B cell (primary cell): ENCODE results near the gene PYY. TPM values are rescaled to one million over a fixed set of nuclear protein-coding genes. Genes with fewer than 3 reads are reported as not detected.

Experiments used
- ATAC-seq: fragments of 200-7000 bp; cut with Tn5 transposase; one replicate; pipeline ENCODE4 v1.10.0; 2021; ENCODE audit warnings: low read depth, mild to moderate bottlenecking, moderate number of reproducible peaks, moderate library complexity
- CTCF ChIA-PET: fragments of 350-600 bp; sonication (Branson Sonifier 250); formaldehyde crosslinking; loops from one replicate; lab custom pipeline; 2021; ENCODE audit warnings: antibody characterized with exemption, inconsistent platforms; lab: Charles Lee
- POLR2A ChIA-PET: fragments of 350-600 bp; sonication (Branson Sonifier 250); formaldehyde crosslinking; loops from one replicate; lab custom pipeline; 2021; ENCODE audit warnings: antibody characterized with exemption; lab: Charles Lee
- DNase-seq: peaks from one replicate; pipeline ENCODE4 v3.0.0; 2013
- H2AFZ ChIP-seq: 2 replicates; pipeline ENCODE4 v1.6.1; 2012; ENCODE audit warnings: mild to moderate bottlenecking, low read depth, low read length; ENCODE audit not compliant: insufficient read depth, poor library complexity, severe bottlenecking
- H3K27ac ChIP-seq, 2 donors: 1 replicate in 1 of 2; 2 replicates in 1 of 2; pipeline ENCODE4 v1.5.1; 2012 to 2013; ENCODE audit warnings: low read length in 2 of 2, mild to moderate bottlenecking in 2 of 2, moderate library complexity in 1 of 2
- H3K27me3 ChIP-seq, 4 experiments: fragments of 200-600 bp in 1 of 4; sonication (generic) in 1 of 4; replicated peaks in 1 of 4; 1 replicate in 2 of 4; 2 replicates in 2 of 4; pipeline versions ENCODE4 v1.6.1 to v1.7.0; 2013 to 2016; ENCODE audit warnings: low read length in 3 of 4, mild to moderate bottlenecking in 2 of 4, mixed read lengths in 1 of 4, moderate library complexity in 1 of 4; ENCODE audit not compliant: insufficient read depth in 4 of 4, control insufficient read depth in 3 of 4; ENCODE audit errors: control extremely low read depth in 1 of 4
- H3K36me3 ChIP-seq, 2 experiments: replicated peaks in 1 of 2; 1 replicate in 1 of 2; 2 replicates in 1 of 2; pipeline versions ENCODE4 v1.6.1 to v1.7.1; 2013; ENCODE audit warnings: low read length in 1 of 2; ENCODE audit not compliant: insufficient read depth in 2 of 2, control insufficient read depth in 1 of 2; ENCODE audit errors: control extremely low read depth in 1 of 2, extremely low read depth in 1 of 2
- H3K4me1 ChIP-seq, 2 donors: fragments of 200-600 bp in 1 of 2; sonication (generic) in 1 of 2; 1 replicate in 1 of 2; 2 replicates in 1 of 2; pipeline versions ENCODE4 v1.5.1 to v1.6.1; 2013 to 2017; ENCODE audit warnings: low read length in 2 of 2; ENCODE audit not compliant: control insufficient read depth in 2 of 2, insufficient read depth in 2 of 2
- H3K4me2 ChIP-seq: replicated peaks from 2 replicates; pipeline ENCODE3; 2012; ENCODE audit warnings: mild to moderate bottlenecking, low read depth, low read length; ENCODE audit not compliant: poor library complexity, severe bottlenecking
- H3K4me3 ChIP-seq, 5 experiments: fragments of 200-600 bp in 1 of 5; sonication (generic) in 1 of 5; 1 replicate in 3 of 5; 2 replicates in 2 of 5; pipeline versions ENCODE4 v1.5.1 to v1.7.0; 2011 to 2016; ENCODE audit warnings: low read length in 4 of 5, mild to moderate bottlenecking in 4 of 5, low read depth in 2 of 5, control low read depth in 1 of 5, moderate library complexity in 1 of 5; ENCODE audit not compliant: insufficient read depth in 1 of 5; ENCODE audit errors: control extremely low read depth in 1 of 5, extremely low read depth in 1 of 5
- H3K79me2 ChIP-seq: fragments of 200-600 bp; sonication (generic); one replicate; pipeline ENCODE4 v1.6.0; 2016; ENCODE audit warnings: low read length; ENCODE audit not compliant: control insufficient read depth, insufficient read depth
- H3K9ac ChIP-seq: fragments of 200-600 bp; sonication (generic); 2 replicates; pipeline ENCODE4 v1.6.1; 2017; ENCODE audit warnings: mild to moderate bottlenecking, low read length, moderate library complexity
- H3K9me3 ChIP-seq, 3 donors: one replicate each; pipeline versions ENCODE4 v1.6.1 to v1.7.1; 2013; ENCODE audit warnings: low read length in 2 of 3; ENCODE audit not compliant: control insufficient read depth in 2 of 3, insufficient read depth in 1 of 3; ENCODE audit errors: control extremely low read depth in 1 of 3
- H4K20me1 ChIP-seq: 2 replicates; pipeline ENCODE4 v1.6.0; 2012; ENCODE audit warnings: mild to moderate bottlenecking, low read length; ENCODE audit not compliant: insufficient read depth, control insufficient read depth, poor library complexity, severe bottlenecking
- H3K27ac Mint-ChIP-seq: one replicate; pipeline ENCODE4 v1.8.0; 2021; ENCODE audit warnings: mixed read lengths
- H3K27me3 Mint-ChIP-seq: one replicate; pipeline ENCODE4 v1.8.0; 2021; ENCODE audit warnings: mixed read lengths
- H3K4me1 Mint-ChIP-seq: one replicate; pipeline ENCODE4 v1.8.0; 2021; ENCODE audit warnings: mixed read lengths
- H3K4me3 Mint-ChIP-seq: one replicate; pipeline ENCODE4 v1.8.0; 2021; ENCODE audit warnings: mixed read lengths
- H3K9me3 Mint-ChIP-seq: one replicate; pipeline ENCODE4 v1.8.0; 2022; ENCODE audit warnings: mixed read lengths; ENCODE audit not compliant: insufficient read depth
- EZH2 ChIP-seq: IDR thresholded peaks from 2 replicates; pipeline ENCODE4 v1.6.1; 2012; ENCODE audit warnings: borderline replicate concordance, low read depth, mild to moderate bottlenecking, moderate library complexity, low read length; ENCODE audit not compliant: insufficient read depth, poor library complexity, severe bottlenecking
- WGBS: methylation state at CpG from one replicate; pipeline ENCODE4 v1.1.5; 2013; ENCODE audit warnings: missing lambda C conversion rate; ENCODE audit not compliant: insufficient coverage; 5-methylcytosine and 5-hydroxymethylcytosine counted together
- intact Hi-C: fragments of 100-400 bp; cut with micrococcal nuclease; formaldehyde crosslinking; loops from one replicate; pipeline ENCODE4 v1.10.0; 2022
- polyA plus RNA-seq: library from polyadenylated mRNA; depleted of rRNA; stranded (reverse); fragments of >200 nt; gene quantifications from 2 replicates; pipeline ENCODE4 v1.2.3, GENCODE V29; 2012
- total RNA-seq, 2 donors: library from RNA; stranded (reverse); fragments of 120-200 nt in 1 of 2; gene quantifications; 1 replicate in 1 of 2; 2 replicates in 1 of 2; pipeline versions ENCODE4 v1.2.3 to v1.2.4, GENCODE V29; 2013 to 2022
- TF ChIP-seq, protein P1 (sequence below): fragments of 200-600 bp; IDR thresholded peaks from one replicate; pipeline ENCODE4 v1.8.0; 2022; ENCODE audit warnings: antibody characterized with exemption, mild to moderate bottlenecking

PYY gene
- total and polyA plus RNA-seq, 2 donors (not counting 1 experiment from before 2014, with no cell fraction given) = 0.19 TPM; not detected in 1

DNA sequence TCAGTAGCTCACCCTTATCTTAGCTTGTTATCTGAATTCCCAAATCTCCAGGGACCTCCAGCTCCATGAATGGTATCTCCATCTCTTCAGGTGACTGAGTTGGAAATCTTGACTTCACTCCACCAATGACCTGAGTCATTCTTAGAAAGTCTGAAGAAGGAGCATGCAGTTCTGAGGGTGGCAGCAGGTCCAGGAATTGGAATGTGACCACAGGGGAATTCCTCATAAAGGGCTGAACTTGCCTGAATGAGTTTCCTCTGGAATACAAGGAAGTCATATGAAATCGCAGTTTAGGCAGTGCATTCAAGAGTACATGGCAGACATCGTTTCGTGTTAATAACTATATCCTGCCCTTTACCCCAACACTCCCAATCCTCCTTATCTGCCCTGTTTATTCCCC lies 12.5 kb upstream of the PYY start:
- no peak for TF ChIP-seq EZH2
- TF ChIP-seq, protein P1, sequence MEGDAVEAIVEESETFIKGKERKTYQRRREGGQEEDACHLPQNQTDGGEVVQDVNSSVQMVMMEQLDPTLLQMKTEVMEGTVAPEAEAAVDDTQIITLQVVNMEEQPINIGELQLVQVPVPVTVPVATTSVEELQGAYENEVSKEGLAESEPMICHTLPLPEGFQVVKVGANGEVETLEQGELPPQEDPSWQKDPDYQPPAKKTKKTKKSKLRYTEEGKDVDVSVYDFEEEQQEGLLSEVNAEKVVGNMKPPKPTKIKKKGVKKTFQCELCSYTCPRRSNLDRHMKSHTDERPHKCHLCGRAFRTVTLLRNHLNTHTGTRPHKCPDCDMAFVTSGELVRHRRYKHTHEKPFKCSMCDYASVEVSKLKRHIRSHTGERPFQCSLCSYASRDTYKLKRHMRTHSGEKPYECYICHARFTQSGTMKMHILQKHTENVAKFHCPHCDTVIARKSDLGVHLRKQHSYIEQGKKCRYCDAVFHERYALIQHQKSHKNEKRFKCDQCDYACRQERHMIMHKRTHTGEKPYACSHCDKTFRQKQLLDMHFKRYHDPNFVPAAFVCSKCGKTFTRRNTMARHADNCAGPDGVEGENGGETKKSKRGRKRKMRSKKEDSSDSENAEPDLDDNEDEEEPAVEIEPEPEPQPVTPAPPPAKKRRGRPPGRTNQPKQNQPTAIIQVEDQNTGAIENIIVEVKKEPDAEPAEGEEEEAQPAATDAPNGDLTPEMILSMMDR = no peak
- no peaks in the 10 kb centered on the region for H3K9me3 Mint-ChIP-seq

DNA sequence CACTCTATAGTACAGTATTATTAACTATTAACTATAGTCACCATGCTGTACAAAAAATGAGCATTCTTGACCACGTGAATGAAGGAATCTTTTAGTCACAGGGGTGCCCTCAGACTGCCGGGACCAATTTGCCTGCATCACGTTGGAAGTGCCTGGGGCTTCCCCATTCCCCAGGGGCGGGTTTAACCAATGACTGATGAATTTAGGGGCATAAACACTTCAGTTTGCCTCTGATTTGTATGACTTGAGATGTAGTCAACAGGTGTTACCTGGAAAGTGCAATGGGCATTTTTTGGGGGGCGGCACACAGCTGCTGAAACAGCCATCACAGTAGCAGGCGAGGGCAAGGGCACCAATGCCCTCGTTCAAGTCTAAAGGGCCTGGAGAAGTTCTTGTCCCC lies 8.7 kb upstream of the PYY start:
- H3K79me2 ChIP-seq = no peaks in the 10 kb centered on the region
- no peak for ATAC-seq
- no peak overlapping the region for H3K27ac ChIP-seq
- Mint-ChIP-seq H3K4me3 (no peak overlapping the region), H3K27ac (no peak overlapping the region), H3K27me3 (peaks cover 25% of the 10 kb centered on the region), H3K9me3 (no peaks in the 10 kb centered on the region), H3K4me1 (no peaks in the 10 kb centered on the region)
- no peaks in the 10 kb centered on the region for H3K4me1 ChIP-seq
- no peak overlapping the region for H3K9ac ChIP-seq
- WGBS = 59% methylated on average over 7 of the region's 7 CpGs
- no peaks in the 10 kb centered on the region for H4K20me1 ChIP-seq
- no peak overlapping the region for H3K4me3 ChIP-seq
- no peak for TF ChIP-seq EZH2
- TF ChIP-seq, protein P1 = no peak
- H2AFZ ChIP-seq = no peak overlapping the region
- H3K9me3 ChIP-seq = no peaks in the 10 kb centered on the region
- ChIA-PET POLR2A (interaction anchor here (0.7 kb wide), 1 partner anchor 63 kb away, joined by 5 read pairs; no protein-coding TSS in a partner anchor), CTCF (interaction anchor here (0.8 to 5.2 kb wide), 2 partner anchors 19 to 80 kb away, joined by 4 to 19 read pairs; no protein-coding TSS in a partner anchor)
- DNase-seq = no peak
- peaks cover 0 to 12% (median under 1%) of the 10 kb centered on the region in 4 experiments for H3K27me3 ChIP-seq
- intact Hi-C loops = no loop called here
- H3K4me2 ChIP-seq = no peak overlapping the region
- H3K36me3 ChIP-seq = no peaks in the 10 kb centered on the region

More for the DNA sequence above, 12.5 kb upstream of the PYY start:
- H3K4me3 ChIP-seq = no peak overlapping the region
- peaks cover 31% of the 10 kb centered on the region for H3K27me3 Mint-ChIP-seq
- H3K4me1 Mint-ChIP-seq = no peaks in the 10 kb centered on the region
- POLR2A ChIA-PET = no interaction called here
- ATAC-seq (no peak), DNase-seq (no peak)
- H3K9ac ChIP-seq = no peak overlapping the region
- no peak overlapping the region for H3K4me3 Mint-ChIP-seq
- intact Hi-C loops = no loop called here
- H3K79me2 ChIP-seq = no peaks in the 10 kb centered on the region
- no CpG with 5 or more reads among the region's 3 CpGs for WGBS
- no peaks in the 10 kb centered on the region for H3K36me3 ChIP-seq
- H4K20me1 ChIP-seq = no peaks in the 10 kb centered on the region
- H3K27me3 ChIP-seq = peaks cover 0 to 8% (median under 1%) of the 10 kb centered on the region in 4 experiments
- H3K4me2 ChIP-seq = no peak overlapping the region
- no peak overlapping the region for H3K27ac Mint-ChIP-seq
- CTCF ChIA-PET = no interaction called here
- H3K4me1 ChIP-seq = no peaks in the 10 kb centered on the region
- no peak overlapping the region for H3K27ac ChIP-seq
- H2AFZ ChIP-seq = no peak overlapping the region
- H3K9me3 ChIP-seq = no peaks in the 10 kb centered on the region
